Subcutaneous abdominal adipose tissue (tissue), 5 donors: ENCODE results near the gene EFNA3.

ENCODE experiments used
- H3K27ac ChIP-seq: one replicate; pipeline ENCODE4 v1.7.0; 2013; ENCODE audit warnings: low read depth, mild to moderate bottlenecking, inconsistent platforms, low read length, moderate library complexity
- H3K27me3 ChIP-seq, 5 donors: one replicate each; pipeline ENCODE4 v1.7.0; 2013; ENCODE audit warnings: low read length in 5 of 5, inconsistent platforms in 1 of 5; ENCODE audit not compliant: control insufficient read depth in 5 of 5, insufficient read depth in 4 of 5
- H3K36me3 ChIP-seq, 5 donors: one replicate each; pipeline ENCODE4 v1.7.0; 2013; ENCODE audit warnings: low read length in 5 of 5; ENCODE audit not compliant: control insufficient read depth in 5 of 5, insufficient read depth in 5 of 5
- H3K4me1 ChIP-seq, 5 donors: one replicate each; pipeline ENCODE4 v1.7.0; 2013; ENCODE audit warnings: low read length in 5 of 5, mild to moderate bottlenecking in 3 of 5, moderate library complexity in 1 of 5; ENCODE audit not compliant: control insufficient read depth in 5 of 5, insufficient read depth in 5 of 5
- H3K4me3 ChIP-seq, 5 donors: one replicate each; pipeline ENCODE4 v1.7.0; 2013; ENCODE audit warnings: low read length in 5 of 5, low read depth in 1 of 5
- H3K9ac ChIP-seq, 5 donors: one replicate each; pipeline ENCODE4 v1.7.0; 2013; ENCODE audit warnings: low read length in 5 of 5, mild to moderate bottlenecking in 4 of 5, moderate library complexity in 3 of 5
- H3K9me3 ChIP-seq, 5 donors: one replicate each; pipeline ENCODE4 v1.7.0; 2013; ENCODE audit warnings: low read length in 5 of 5; ENCODE audit not compliant: control insufficient read depth in 5 of 5
- donor health status: healthy.
- donor health status: healthy.
- donor health status: healthy.
- donor health status: healthy.
- donor health status: healthy.

Gene EFNA3

GRCh38 chr1:155083865-155084721, 5.5 kb downstream of the EFNA3 start:
- H3K9ac ChIP-seq = peak overlapping the region in 1 of 5 donors; percentile 35
- no peak overlapping the region for H3K27ac ChIP-seq
- H3K27me3 ChIP-seq = peaks cover 41 to 53% (median 50%) of the 10 kb centered on the region in 5 donors
- H3K9me3 ChIP-seq = no peaks in the 10 kb centered on the region
- H3K4me3 ChIP-seq = peak overlapping the region in 4 of 5 donors; percentile 48 to 88 (median 86)
- H3K36me3 ChIP-seq = no peaks in the 10 kb centered on the region
- peaks cover 3 to 66% (median 54%) of the 10 kb centered on the region in 5 donors for H3K4me1 ChIP-seq

- peak overlapping the region; percentile 76 to 88 (median 85) for H3K4me3 ChIP-seq
- H3K36me3 ChIP-seq = no peaks in the 10 kb centered on the region
- peaks cover 3 to 58% (median 46%) of the 10 kb centered on the region in 5 donors for H3K4me1 ChIP-seq
- H3K27me3 ChIP-seq = peaks cover 33 to 44% (median 42%) of the 10 kb centered on the region in 5 donors
- peak overlapping the region in 4 of 5 donors; percentile 72 to 79 (median 76) for H3K9ac ChIP-seq
- peak overlapping the region; percentile 75 for H3K27ac ChIP-seq
- H3K9me3 ChIP-seq = no peaks in the 10 kb centered on the region
These were observed 6.3 kb downstream of the EFNA3 start for GRCh38 chr1:155084722-155085503.

- peak overlapping the region in 4 of 5 donors; percentile 72 to 79 (median 76) for H3K9ac ChIP-seq
- peaks cover 31 to 37% (median 37%) of the 10 kb centered on the region in 5 donors for H3K27me3 ChIP-seq
- no peaks in the 10 kb centered on the region for H3K9me3 ChIP-seq
- peaks cover 3 to 51% (median 39%) of the 10 kb centered on the region in 5 donors for H3K4me1 ChIP-seq
- peak overlapping the region; percentile 72 to 88 (median 85) for H3K4me3 ChIP-seq
- peak overlapping the region; percentile 75 for H3K27ac ChIP-seq
- no peaks in the 10 kb centered on the region for H3K36me3 ChIP-seq
These were observed 7.0 kb downstream of the EFNA3 start for GRCh38 chr1:155085504-155086127.

GRCh38 chr1:155086128-155086741, 7.6 kb downstream of the EFNA3 start:
- no peak overlapping the region for H3K9ac ChIP-seq
- H3K36me3 ChIP-seq = no peaks in the 10 kb centered on the region
- H3K27me3 ChIP-seq = peaks cover 27 to 33% (median 30%) of the 10 kb centered on the region in 5 donors
- H3K4me3 ChIP-seq = peak overlapping the region in 1 of 5 donors; percentile 85
- no peaks in the 10 kb centered on the region for H3K9me3 ChIP-seq
- H3K4me1 ChIP-seq = peaks cover 6 to 48% (median 35%) of the 10 kb centered on the region in 5 donors
- H3K27ac ChIP-seq = no peak overlapping the region

- no peaks in the 10 kb centered on the region for H3K9me3 ChIP-seq
- no peak overlapping the region for H3K9ac ChIP-seq
- H3K27ac ChIP-seq = no peak overlapping the region
- H3K4me1 ChIP-seq = peaks cover 7 to 46% (median 33%) of the 10 kb centered on the region in 5 donors
- peaks cover 19 to 25% (median 24%) of the 10 kb centered on the region in 5 donors for H3K27me3 ChIP-seq
- H3K4me3 ChIP-seq = no peak overlapping the region
- H3K36me3 ChIP-seq = no peaks in the 10 kb centered on the region
These were observed 8.4 kb downstream of the EFNA3 start for GRCh38 chr1:155086856-155087535.

GRCh38 chr1:155091071-155092051, 12.7 kb downstream of the EFNA3 start:
- H3K4me3 ChIP-seq = peak overlapping the region in 1 of 5 donors; percentile 25

GRCh38 chr1:155092131-155092530, 13.5 kb downstream of the EFNA3 start:
- Histone ChIP-seq H3K27ac (no peak overlapping the region), H3K4me3 (no peak overlapping the region), H3K4me1 (peaks cover 10 to 27% (median 19%) of the 10 kb centered on the region in 5 donors), H3K9me3 (no peaks in the 10 kb centered on the region), H3K9ac (no peak overlapping the region), H3K36me3 (no peaks in the 10 kb centered on the region), H3K27me3 (no peaks in the 10 kb centered on the region)

More at GRCh38 chr1:155091071-155092051, 12.7 kb downstream of the EFNA3 start:
- no peak overlapping the region for H3K27ac ChIP-seq
- H3K36me3 ChIP-seq = no peaks in the 10 kb centered on the region
- peak overlapping the region in 1 of 5 donors; percentile 20 for H3K9ac ChIP-seq
- peaks cover 10 to 31% (median 21%) of the 10 kb centered on the region in 5 donors for H3K4me1 ChIP-seq
- no peaks in the 10 kb centered on the region for H3K9me3 ChIP-seq
- H3K27me3 ChIP-seq = no peaks in the 10 kb centered on the region

GRCh38 chr1:155092641-155093040, 14.0 kb downstream of the EFNA3 start:
- no peaks in the 10 kb centered on the region for H3K9me3 ChIP-seq
- no peaks in the 10 kb centered on the region for H3K36me3 ChIP-seq
- no peak overlapping the region for H3K9ac ChIP-seq
- no peaks in the 10 kb centered on the region for H3K27me3 ChIP-seq
- H3K4me3 ChIP-seq = no peak overlapping the region
- H3K27ac ChIP-seq = no peak overlapping the region
- peaks cover 10 to 27% (median 19%) of the 10 kb centered on the region in 5 donors for H3K4me1 ChIP-seq
